HEK293 (cell line): Measurements from ENCODE around the gene WDR89.

Experiments used
- CTCF ChIA-PET: fragments of 350-600 bp; formaldehyde crosslinking; extraction: SDS; loops from one replicate; lab custom pipeline; 2021; ENCODE audit warnings: antibody characterized with exemption; lab: Yijun Ruan, JAX
- POLR2A ChIA-PET: fragments of 300-600 bp; formaldehyde crosslinking; extraction: SDS; loops from one replicate; lab custom pipeline; 2020; ENCODE audit warnings: antibody characterized with exemption, inconsistent platforms; lab: Yijun Ruan, JAX
- H3K27ac ChIP-seq: fragments of 200-500 bp; sonication (Bioruptor generic); 2 replicates; pipeline ENCODE4 v1.5.1; 2014; ENCODE audit warnings: low read depth, low read length, control low read depth, inconsistent platforms; ENCODE audit errors: extremely low read depth
- H3K36me3 ChIP-seq, 2 experiments: fragments of 200-500 bp in 1 of 2; sonication (Bioruptor generic) in 1 of 2; 1 replicate in 1 of 2; 2 replicates in 1 of 2; pipeline ENCODE4 v1.5.1; 2014 to 2017; ENCODE audit warnings: inconsistent platforms in 2 of 2, low read length in 2 of 2; ENCODE audit not compliant: control insufficient read depth in 2 of 2, insufficient read depth in 1 of 2
- H3K4me1 ChIP-seq: fragments of 200-500 bp; sonication (Bioruptor generic); 2 replicates; pipeline ENCODE4 v1.5.1; 2014; ENCODE audit warnings: mild to moderate bottlenecking, low read length, inconsistent platforms; ENCODE audit not compliant: control insufficient read depth, insufficient read depth
- H3K4me3 ChIP-seq: 2 replicates; pipeline ENCODE4 v1.5.1; 2011; ENCODE audit warnings: low read depth, mild to moderate bottlenecking, control low read depth, low read length, moderate library complexity
- H3K9me3 ChIP-seq: fragments of 200-500 bp; sonication (Bioruptor generic); 2 replicates; pipeline ENCODE4 v1.5.1; 2014; ENCODE audit warnings: low read depth, low read length, inconsistent platforms; ENCODE audit not compliant: control insufficient read depth, insufficient read depth
- HOXD13 ChIP-seq: sonication (generic); formaldehyde crosslinking; IDR thresholded peaks from 2 replicates; pipeline ENCODE4 v1.8.0; 2022; ENCODE audit warnings: missing genetic modification reagents, borderline replicate concordance
- ZBTB20 ChIP-seq: fragments of 450-650 bp; formaldehyde crosslinking; IDR thresholded peaks from 2 replicates; pipeline ENCODE4 v1.5.1; 2016; ENCODE audit warnings: missing biosample characterization, missing genetic modification characterization
- ZFHX2 ChIP-seq: fragments of 450-650 bp; formaldehyde crosslinking; conservative IDR thresholded peaks from 2 replicates; pipeline ENCODE4 v1.5.1; 2016; ENCODE audit warnings: missing biosample characterization, missing genetic modification characterization
- ZNF146 ChIP-seq: fragments of 450-650 bp; formaldehyde crosslinking; IDR thresholded peaks from 2 replicates; pipeline ENCODE4 v1.5.1; 2016; ENCODE audit warnings: missing biosample characterization, missing genetic modification characterization
- ZNF24 ChIP-seq: fragments of 450-650 bp; formaldehyde crosslinking; IDR thresholded peaks from 2 replicates; pipeline ENCODE4 v1.5.1; 2016; ENCODE audit warnings: missing biosample characterization, missing genetic modification characterization
- ZNF302 ChIP-seq: fragments of 450-650 bp; formaldehyde crosslinking; IDR thresholded peaks from 2 replicates; pipeline ENCODE4 v1.5.1; 2016; ENCODE audit warnings: missing biosample characterization, missing genetic modification characterization, low read depth
- ZNF626 ChIP-seq: fragments of 450-650 bp; sonication (Bioruptor Pico); formaldehyde crosslinking; IDR thresholded peaks from 2 replicates; pipeline ENCODE4 v1.5.1; 2018; ENCODE audit warnings: missing biosample characterization, missing genetic modification characterization, inconsistent platforms
- ZNF654 ChIP-seq: fragments of 450-650 bp; formaldehyde crosslinking; IDR thresholded peaks from 2 replicates; pipeline ENCODE4 v1.5.1; 2016; ENCODE audit warnings: low read depth, missing biosample characterization, missing genetic modification characterization
- ZNF747 ChIP-seq: fragments of 450-650 bp; formaldehyde crosslinking; IDR thresholded peaks from 2 replicates; pipeline ENCODE4 v1.5.1; 2016; ENCODE audit warnings: missing biosample characterization, missing genetic modification characterization
- ZNF776 ChIP-seq: fragments of 450-650 bp; formaldehyde crosslinking; IDR thresholded peaks from 2 replicates; pipeline ENCODE4 v1.5.0; 2017; ENCODE audit warnings: missing biosample characterization, missing genetic modification characterization, borderline replicate concordance
- ZSCAN30 ChIP-seq: fragments of 450-650 bp; IDR thresholded peaks from 2 replicates; pipeline ENCODE4 v1.5.1; 2018; ENCODE audit warnings: missing biosample characterization, mild to moderate bottlenecking, missing genetic modification characterization, moderate library complexity
- TF ChIP-seq, protein P1 (sequence below): fragments of 450-650 bp; formaldehyde crosslinking; IDR thresholded peaks from 2 replicates; pipeline ENCODE4 v1.5.1; 2016; ENCODE audit warnings: missing biosample characterization, missing genetic modification characterization
- TF ChIP-seq, protein P2 (sequence below): fragments of 450-650 bp; formaldehyde crosslinking; IDR thresholded peaks from 2 replicates; pipeline ENCODE4 v1.5.1; 2016; ENCODE audit warnings: missing biosample characterization, missing genetic modification characterization
- TF ChIP-seq, protein P3 (sequence below): fragments of 450-650 bp; formaldehyde crosslinking; IDR thresholded peaks from 2 replicates; pipeline ENCODE4 v1.5.1; 2016; ENCODE audit warnings: missing biosample characterization, missing genetic modification characterization

Gene WDR89

DNA sequence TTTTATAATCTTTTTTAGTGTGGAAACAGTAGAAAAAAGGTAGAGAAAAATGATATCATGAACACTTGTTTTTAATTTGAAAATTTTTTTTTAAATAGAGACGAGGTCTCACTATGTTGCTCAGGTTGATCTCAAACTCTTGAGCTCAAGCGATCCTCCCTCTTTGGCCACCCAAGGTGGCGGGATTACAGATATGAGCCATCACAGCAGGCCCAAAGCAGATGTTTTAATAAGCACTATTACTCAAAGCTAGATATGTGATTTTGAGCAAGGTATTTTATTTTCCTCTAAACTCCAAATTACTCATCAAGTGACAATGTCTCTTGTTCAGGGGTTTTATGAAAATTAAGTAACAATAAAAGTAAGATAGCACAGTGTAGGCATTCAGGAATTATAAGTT, 10.7 kb upstream of the WDR89 start:
- CTCF ChIA-PET: no interaction called here
- H3K27ac ChIP-seq: no peak overlapping the region
- POLR2A ChIA-PET: interaction anchor here (2.8 kb wide), 1 partner anchor 10 kb away, joined by 10 read pairs; the partner anchor contains the start of gene WDR89
- TF ChIP-seq ZSCAN30 (tag by site-specific recombination): no peak
- no peak for TF ChIP-seq ZFHX2
- TF ChIP-seq, protein P1, sequence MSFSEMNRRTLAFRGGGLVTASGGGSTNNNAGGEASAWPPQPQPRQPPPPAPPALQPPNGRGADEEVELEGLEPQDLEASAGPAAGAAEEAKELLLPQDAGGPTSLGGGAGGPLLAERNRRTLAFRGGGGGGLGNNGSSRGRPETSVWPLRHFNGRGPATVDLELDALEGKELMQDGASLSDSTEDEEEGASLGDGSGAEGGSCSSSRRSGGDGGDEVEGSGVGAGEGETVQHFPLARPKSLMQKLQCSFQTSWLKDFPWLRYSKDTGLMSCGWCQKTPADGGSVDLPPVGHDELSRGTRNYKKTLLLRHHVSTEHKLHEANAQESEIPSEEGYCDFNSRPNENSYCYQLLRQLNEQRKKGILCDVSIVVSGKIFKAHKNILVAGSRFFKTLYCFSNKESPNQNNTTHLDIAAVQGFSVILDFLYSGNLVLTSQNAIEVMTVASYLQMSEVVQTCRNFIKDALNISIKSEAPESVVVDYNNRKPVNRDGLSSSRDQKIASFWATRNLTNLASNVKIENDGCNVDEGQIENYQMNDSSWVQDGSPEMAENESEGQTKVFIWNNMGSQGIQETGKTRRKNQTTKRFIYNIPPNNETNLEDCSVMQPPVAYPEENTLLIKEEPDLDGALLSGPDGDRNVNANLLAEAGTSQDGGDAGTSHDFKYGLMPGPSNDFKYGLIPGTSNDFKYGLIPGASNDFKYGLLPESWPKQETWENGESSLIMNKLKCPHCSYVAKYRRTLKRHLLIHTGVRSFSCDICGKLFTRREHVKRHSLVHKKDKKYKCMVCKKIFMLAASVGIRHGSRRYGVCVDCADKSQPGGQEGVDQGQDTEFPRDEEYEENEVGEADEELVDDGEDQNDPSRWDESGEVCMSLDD: no peak
- TF ChIP-seq ZNF747 (tag by site-specific recombination): no peak
- no peak for TF ChIP-seq ZNF776 (tag by site-specific recombination)
- TF ChIP-seq ZNF302 (tag by site-specific recombination): no peak
- no peak for TF ChIP-seq ZNF626 (tag by site-specific recombination)
- no peak for TF ChIP-seq ZNF146 (tag by site-specific recombination)
- no peaks in the 10 kb centered on the region for H3K4me1 ChIP-seq
- H3K9me3 ChIP-seq: no peaks in the 10 kb centered on the region
- no peak overlapping the region for H3K4me3 ChIP-seq
- H3K36me3 ChIP-seq: no peaks in the 10 kb centered on the region; a peak in 1 of 3 replicates

DNA sequence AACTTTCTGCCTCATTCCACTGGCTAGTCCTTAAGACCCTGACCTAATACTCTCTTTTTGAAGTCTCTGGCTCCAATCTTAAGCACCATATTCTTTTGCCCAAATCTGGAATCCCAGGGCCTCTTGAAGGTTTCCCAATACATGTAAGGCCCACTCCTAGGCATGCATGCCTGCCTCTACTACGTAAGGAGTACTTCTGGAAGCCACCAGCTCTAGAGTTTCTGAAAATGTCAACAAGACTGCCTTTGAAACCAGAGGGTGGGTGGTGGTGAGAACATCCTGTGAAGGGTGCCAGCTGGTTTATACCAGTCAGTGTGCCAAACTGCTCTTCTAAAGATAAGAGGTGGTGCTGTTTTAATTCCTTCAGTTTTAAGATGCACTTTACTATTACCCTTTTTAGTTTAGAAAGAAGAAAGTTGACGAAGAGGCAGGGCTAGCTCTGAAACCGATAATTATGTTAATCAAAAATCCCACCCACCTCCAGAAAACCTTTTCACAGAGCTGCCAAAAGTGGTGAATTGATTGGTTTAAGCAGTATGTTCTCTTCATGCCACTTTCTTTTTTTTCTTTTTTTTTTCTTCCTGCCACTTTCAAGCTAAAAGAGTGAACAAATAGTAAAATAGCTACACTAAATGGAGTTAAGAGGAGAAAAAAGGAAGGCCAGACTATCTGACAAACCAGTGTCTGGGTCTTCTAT, 8.7 kb upstream of the WDR89 start:
- no peak overlapping the region for H3K4me3 ChIP-seq
- TF ChIP-seq HOXD13 (CRISPR knock-in tag) (no peak), ZBTB20 (tag by site-specific recombination) (no peak), ZNF24 (tag by site-specific recombination) (no peak), ZNF654 (tag by site-specific recombination) (no peak)
- TF ChIP-seq, protein P2, sequence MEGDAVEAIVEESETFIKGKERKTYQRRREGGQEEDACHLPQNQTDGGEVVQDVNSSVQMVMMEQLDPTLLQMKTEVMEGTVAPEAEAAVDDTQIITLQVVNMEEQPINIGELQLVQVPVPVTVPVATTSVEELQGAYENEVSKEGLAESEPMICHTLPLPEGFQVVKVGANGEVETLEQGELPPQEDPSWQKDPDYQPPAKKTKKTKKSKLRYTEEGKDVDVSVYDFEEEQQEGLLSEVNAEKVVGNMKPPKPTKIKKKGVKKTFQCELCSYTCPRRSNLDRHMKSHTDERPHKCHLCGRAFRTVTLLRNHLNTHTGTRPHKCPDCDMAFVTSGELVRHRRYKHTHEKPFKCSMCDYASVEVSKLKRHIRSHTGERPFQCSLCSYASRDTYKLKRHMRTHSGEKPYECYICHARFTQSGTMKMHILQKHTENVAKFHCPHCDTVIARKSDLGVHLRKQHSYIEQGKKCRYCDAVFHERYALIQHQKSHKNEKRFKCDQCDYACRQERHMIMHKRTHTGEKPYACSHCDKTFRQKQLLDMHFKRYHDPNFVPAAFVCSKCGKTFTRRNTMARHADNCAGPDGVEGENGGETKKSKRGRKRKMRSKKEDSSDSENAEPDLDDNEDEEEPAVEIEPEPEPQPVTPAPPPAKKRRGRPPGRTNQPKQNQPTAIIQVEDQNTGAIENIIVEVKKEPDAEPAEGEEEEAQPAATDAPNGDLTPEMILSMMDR: no peak
- TF ChIP-seq, protein P3, sequence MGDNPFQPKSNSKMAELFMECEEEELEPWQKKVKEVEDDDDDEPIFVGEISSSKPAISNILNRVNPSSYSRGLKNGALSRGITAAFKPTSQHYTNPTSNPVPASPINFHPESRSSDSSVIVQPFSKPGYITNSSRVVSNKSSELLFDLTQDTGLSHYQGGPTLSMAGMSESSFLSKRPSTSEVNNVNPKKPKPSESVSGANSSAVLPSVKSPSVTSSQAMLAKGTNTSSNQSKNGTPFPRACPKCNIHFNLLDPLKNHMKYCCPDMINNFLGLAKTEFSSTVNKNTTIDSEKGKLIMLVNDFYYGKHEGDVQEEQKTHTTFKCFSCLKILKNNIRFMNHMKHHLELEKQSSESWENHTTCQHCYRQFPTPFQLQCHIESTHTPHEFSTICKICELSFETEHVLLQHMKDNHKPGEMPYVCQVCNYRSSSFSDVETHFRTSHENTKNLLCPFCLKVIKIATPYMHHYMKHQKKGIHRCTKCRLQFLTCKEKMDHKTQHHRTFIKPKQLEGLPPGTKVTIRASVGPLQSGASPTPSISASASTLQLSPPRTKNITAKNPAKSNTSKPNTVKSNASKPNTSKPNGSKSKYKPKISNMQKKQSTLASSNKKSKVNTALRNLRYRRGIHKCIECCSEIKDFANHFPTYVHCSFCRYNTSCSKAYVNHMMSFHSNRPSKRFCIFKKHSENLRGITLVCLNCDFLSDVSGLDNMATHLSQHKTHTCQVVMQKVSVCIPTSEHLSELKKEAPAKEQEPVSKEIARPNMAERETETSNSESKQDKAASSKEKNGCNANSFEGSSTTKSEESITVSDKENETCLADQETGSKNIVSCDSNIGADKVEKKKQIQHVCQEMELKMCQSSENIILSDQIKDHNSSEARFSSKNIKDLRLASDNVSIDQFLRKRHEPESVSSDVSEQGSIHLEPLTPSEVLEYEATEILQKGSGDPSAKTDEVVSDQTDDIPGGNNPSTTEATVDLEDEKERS (tag by site-specific recombination): no peak
- TF ChIP-seq, all 188 proteins: peak for 0
- no peaks in the 10 kb centered on the region for H3K9me3 ChIP-seq
- ChIA-PET CTCF (no interaction called here), POLR2A (interaction anchor here (2.8 kb wide), 1 partner anchor 8 kb away, joined by 10 read pairs; the partner anchor contains the start of gene WDR89)
- H3K4me1 ChIP-seq: no peaks in the 10 kb centered on the region
- no peaks in the 10 kb centered on the region; a peak in 1 of 3 replicates for H3K36me3 ChIP-seq
- no peak overlapping the region for H3K27ac ChIP-seq
